PC-9 (cell line): ENCODE measurements around the gene RADIL. TPM values are rescaled to one million over a fixed set of nuclear protein-coding genes. Genes with fewer than 3 reads are reported as not detected.

ENCODE experiments used
- BruUV-seq: library from RNA; stranded (reverse); fragments of 400-500 nt; replicated peaks from 2 replicates; lab custom pipeline; 2021; lab: Mats Ljungman, UMichigan
- CTCF ChIA-PET: fragments of 300-600 bp; sonication (Branson Sonifier 250); formaldehyde crosslinking; loops from one replicate; lab custom pipeline; 2022; ENCODE audit warnings: antibody characterized with exemption; lab: Charles Lee
- POLR2A ChIA-PET: fragments of 300-600 bp; sonication (Branson Sonifier 250); formaldehyde crosslinking; loops from one replicate; lab custom pipeline; 2022; ENCODE audit warnings: antibody characterized with exemption; ENCODE audit not compliant: unreplicated experiment; lab: Charles Lee
- DNase-seq, 2 experiments: peaks; one replicate each; pipeline versions ENCODE4 v3.0.0 to v3.0.0-alpha.2; 2015 to 2022; ENCODE audit warnings: mixed read lengths in 1 of 2
- H2AFZ ChIP-seq: fragments of 200-600 bp; sonication (generic); 2 replicates; pipeline ENCODE4 v1.8.1; 2017; ENCODE audit warnings: antibody characterized with exemption
- H3F3A ChIP-seq: fragments of 200-600 bp; sonication (generic); 2 replicates; pipeline ENCODE4 v1.8.1; 2017; ENCODE audit warnings: antibody characterized with exemption, mild to moderate bottlenecking, low read depth; ENCODE audit not compliant: insufficient read depth
- H3K27ac ChIP-seq: fragments of 200-600 bp; sonication (generic); 2 replicates; pipeline ENCODE4 v1.6.1; 2016; ENCODE audit warnings: mixed run types
- H3K27me3 ChIP-seq: fragments of 200-600 bp; sonication (generic); 2 replicates; pipeline ENCODE4 v1.6.1; 2016; ENCODE audit warnings: low read depth, mixed run types; ENCODE audit not compliant: insufficient read depth
- H3K36me3 ChIP-seq: fragments of 200-600 bp; sonication (generic); 2 replicates; pipeline ENCODE4 v1.6.1; 2016; ENCODE audit warnings: low read depth, mixed run types
- H3K4me1 ChIP-seq: fragments of 200-600 bp; sonication (generic); replicated peaks from 2 replicates; pipeline ENCODE4 v1.6.1; 2016; ENCODE audit warnings: mixed run types; ENCODE audit not compliant: insufficient read depth
- H3K4me2 ChIP-seq: fragments of 200-600 bp; sonication (generic); 2 replicates; pipeline ENCODE4 v1.6.1; 2017; ENCODE audit warnings: mixed run types
- H3K4me3 ChIP-seq: fragments of 200-600 bp; sonication (generic); 2 replicates; pipeline ENCODE4 v1.6.1; 2016; ENCODE audit warnings: mixed run types
- H3K79me2 ChIP-seq: fragments of 200-600 bp; sonication (generic); 2 replicates; pipeline ENCODE4 v1.6.1; 2017; ENCODE audit warnings: low read depth, mixed run types
- H3K9me2 ChIP-seq: fragments of 200-600 bp; sonication (generic); 2 replicates; pipeline ENCODE4 v1.8.1; 2017; ENCODE audit warnings: mild to moderate bottlenecking; ENCODE audit not compliant: insufficient read depth
- H3K9me3 ChIP-seq: fragments of 200-600 bp; sonication (generic); 2 replicates; pipeline ENCODE4 v1.8.1; 2016; ENCODE audit warnings: low read depth; ENCODE audit not compliant: insufficient read depth
- H4K20me1 ChIP-seq: fragments of 200-600 bp; sonication (generic); 2 replicates; pipeline ENCODE4 v1.8.1; 2017; ENCODE audit not compliant: insufficient read depth
- CTCF ChIP-seq: fragments of 200-600 bp; sonication (generic); conservative IDR thresholded peaks from 2 replicates; pipeline ENCODE4 v1.6.1; 2017; ENCODE audit warnings: mixed run types, antibody characterized with exemption, mild to moderate bottlenecking, moderate library complexity
- EZH2 ChIP-seq: fragments of 200-600 bp; sonication (generic); IDR thresholded peaks from 2 replicates; pipeline ENCODE4 v1.8.0; 2017; ENCODE audit warnings: antibody characterized with exemption, low read depth
- intact Hi-C: fragments of 100-400 bp; cut with micrococcal nuclease; formaldehyde crosslinking; loops from one replicate; pipeline ENCODE4 v1.10.0; 2022; ENCODE audit not compliant: unreplicated experiment
- total RNA-seq: library from RNA; stranded (reverse); gene quantifications from 2 replicates; pipeline ENCODE4 v1.2.3, GENCODE V29; 2021

The RADIL gene
- total RNA-seq, 1 experiment from 2014 or later: 0.35 TPM

- no peaks in the 10 kb centered on the region for H3K4me1 ChIP-seq
- DNase-seq: no peak
- no peaks in the 10 kb centered on the region for H3K79me2 ChIP-seq
- BruUV-seq: no TSS peak
- H3K36me3 ChIP-seq: no peaks in the 10 kb centered on the region
- no peaks in the 10 kb centered on the region for H3F3A ChIP-seq
- CTCF ChIA-PET: no interaction called here
- intact Hi-C loops: no loop called here
- no peaks in the 10 kb centered on the region for H3K9me2 ChIP-seq
- POLR2A ChIA-PET: no interaction called here
- no peaks in the 10 kb centered on the region for H4K20me1 ChIP-seq
- H3K27ac ChIP-seq: no peak overlapping the region
- no peak overlapping the region for H2AFZ ChIP-seq
- TF ChIP-seq EZH2: no peak
- TF ChIP-seq CTCF: no peak
- H3K4me3 ChIP-seq: no peak overlapping the region
- no peak overlapping the region for H3K4me2 ChIP-seq
- H3K9me3 ChIP-seq: 0 out of 2 replicates have a peak, but pooled peaks cover 3% of the 10 kb centered on the region
- H3K27me3 ChIP-seq: peaks cover 80% of the 10 kb centered on the region
Observed at GRCh38 chr7:4854916-4855315, 28.6 kb downstream of the RADIL start.

GRCh38 chr7:4851459-4852422, 31.8 kb downstream of the RADIL start:
- Histone ChIP-seq H3K9me3 (0 out of 2 replicates have a peak, but pooled peaks cover under 1% of the 10 kb centered on the region), H3K27me3 (peaks cover 78% of the 10 kb centered on the region), H3K4me3 (no peak overlapping the region), H4K20me1 (no peaks in the 10 kb centered on the region; the same call in 1 of the 2 replicates), H2AFZ (no peak overlapping the region), H3K36me3 (no peaks in the 10 kb centered on the region), H3K9me2 (no peaks in the 10 kb centered on the region), H3F3A (no peaks in the 10 kb centered on the region), H3K79me2 (no peaks in the 10 kb centered on the region), H3K4me2 (no peak overlapping the region), H3K27ac (no peak overlapping the region), H3K4me1 (no peaks in the 10 kb centered on the region)
- ChIA-PET POLR2A (no interaction called here), CTCF (interaction anchor here (0.6 kb wide), 2 partner anchors 260 to 1243 kb away, joined by 4 to 5 read pairs; no protein-coding TSS in a partner anchor)
- TF ChIP-seq EZH2 (no peak), CTCF (no peak)
- DNase-seq: no peak
- BruUV-seq: no TSS peak
- intact Hi-C loops: no loop called here

- no peak for DNase-seq
- BruUV-seq: no TSS peak
- Histone ChIP-seq H4K20me1 (no peaks in the 10 kb centered on the region; the same call in 1 of the 2 replicates), H3K4me3 (no peak overlapping the region), H2AFZ (no peak overlapping the region), H3F3A (no peaks in the 10 kb centered on the region), H3K4me1 (no peaks in the 10 kb centered on the region), H3K9me3 (no peaks in the 10 kb centered on the region), H3K4me2 (no peak overlapping the region), H3K36me3 (no peaks in the 10 kb centered on the region), H3K27me3 (peaks cover 74% of the 10 kb centered on the region), H3K79me2 (no peaks in the 10 kb centered on the region), H3K9me2 (no peaks in the 10 kb centered on the region), H3K27ac (no peak overlapping the region)
- POLR2A ChIA-PET: no interaction called here
- intact Hi-C loops: no loop called here
- CTCF ChIA-PET: no interaction called here
- TF ChIP-seq CTCF (no peak), EZH2 (no peak)
Observed at GRCh38 chr7:4850262-4850795, 33.2 kb downstream of the RADIL start.
